ENCODE measurements around the gene HAUS2. TPM values are rescaled to one million over a fixed set of nuclear protein-coding genes. Genes with fewer than 3 reads are reported as not detected.

HAUS2 gene
- total RNA-seq, 1 experiment from 2014 or later, result 23.7 TPM

- no peaks in the 10 kb centered on the region for H3K36me3 ChIP-seq (ENCODE audit: low read depth)
- POLR2A ChIA-PET (ENCODE audit: unreplicated experiment), result no interaction called here
- H4K20me1 ChIP-seq (ENCODE audit: insufficient read depth), result no peaks in the 10 kb centered on the region
- CTCF ChIA-PET, result no interaction called here
- H2AFZ ChIP-seq, result no peak overlapping the region
- no peaks in the 10 kb centered on the region for H3F3A ChIP-seq (ENCODE audit: insufficient read depth, low read depth)
- H3K9me2 ChIP-seq (ENCODE audit: insufficient read depth), result no peaks in the 10 kb centered on the region
- peaks cover 16% of the 10 kb centered on the region for H3K27me3 ChIP-seq (ENCODE audit: insufficient read depth, low read depth)
- no TSS peak for BruUV-seq (replicated peaks)
- no peak overlapping the region for H3K4me2 ChIP-seq
- no peaks in the 10 kb centered on the region for H3K9me3 ChIP-seq (ENCODE audit: insufficient read depth, low read depth)
- H3K4me1 ChIP-seq (replicated peaks; ENCODE audit: insufficient read depth), result no peaks in the 10 kb centered on the region; the same call in 1 of the 2 replicates
- TF ChIP-seq EZH2 (IDR thresholded peaks at IDR 0.05; ENCODE audit: low read depth), result no peak
- no peak for TF ChIP-seq CTCF (conservative IDR thresholded peaks at IDR 0.05)
- H3K79me2 ChIP-seq (ENCODE audit: low read depth), result no peaks in the 10 kb centered on the region
- DNase-seq, result no peak
- H3K27ac ChIP-seq, result no peak overlapping the region
- intact Hi-C loops (cut with micrococcal nuclease; ENCODE audit: unreplicated experiment), result no loop called here
- H3K4me3 ChIP-seq, result no peak overlapping the region
These were observed 28.9 kb downstream of the HAUS2 start for GRCh38 chr15:42577514-42578031.

DNA sequence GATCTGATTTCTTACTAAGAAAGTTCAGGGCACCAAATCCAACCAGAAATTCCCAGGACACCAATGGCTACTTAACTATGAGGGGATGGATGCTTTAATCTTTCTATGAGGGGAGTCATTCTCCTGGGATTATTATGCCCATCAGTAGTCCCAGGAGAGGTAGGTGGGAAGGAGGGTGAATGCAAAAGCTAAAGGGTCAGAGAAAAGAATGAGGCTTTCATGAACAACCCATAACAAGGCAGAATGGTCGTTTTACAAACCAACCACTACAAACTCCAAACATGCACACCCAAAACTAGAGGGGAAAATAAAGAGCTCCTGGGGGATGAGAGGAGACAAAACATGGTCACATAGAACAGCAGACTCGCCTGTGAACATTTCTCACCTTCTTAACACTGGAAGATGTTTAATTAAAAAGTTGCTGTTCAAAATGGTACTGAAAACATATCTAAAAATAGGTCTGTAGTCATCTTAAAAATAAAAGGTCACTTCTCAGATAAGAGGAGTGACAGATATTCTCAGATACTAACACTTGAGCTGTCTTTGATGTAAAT lies 30.4 kb downstream of the HAUS2 start:
- no TSS peak for BruUV-seq (replicated peaks)
- Histone ChIP-seq H2AFZ (no peak overlapping the region), H3K4me3 (no peak overlapping the region), H4K20me1 (ENCODE audit: insufficient read depth) (no peaks in the 10 kb centered on the region), H3F3A (ENCODE audit: insufficient read depth, low read depth) (no peaks in the 10 kb centered on the region), H3K79me2 (ENCODE audit: low read depth) (no peaks in the 10 kb centered on the region), H3K4me1 (replicated peaks; ENCODE audit: insufficient read depth) (no peaks in the 10 kb centered on the region; the same call in 1 of the 2 replicates), H3K27me3 (ENCODE audit: insufficient read depth, low read depth) (peaks cover 16% of the 10 kb centered on the region), H3K27ac (no peak overlapping the region), H3K9me2 (ENCODE audit: insufficient read depth) (no peaks in the 10 kb centered on the region), H3K36me3 (ENCODE audit: low read depth) (no peaks in the 10 kb centered on the region), H3K4me2 (no peak overlapping the region), H3K9me3 (ENCODE audit: insufficient read depth, low read depth) (no peaks in the 10 kb centered on the region)
- no peak for DNase-seq
- ChIA-PET POLR2A (ENCODE audit: unreplicated experiment) (no interaction called here), CTCF (no interaction called here)
- no peak for TF ChIP-seq CTCF (conservative IDR thresholded peaks at IDR 0.05)
- no peak for TF ChIP-seq EZH2 (IDR thresholded peaks at IDR 0.05; ENCODE audit: low read depth)
- intact Hi-C loops (cut with micrococcal nuclease; ENCODE audit: unreplicated experiment), result no loop called here

GRCh38 chr15:42581272-42581730 lies 32.7 kb downstream of the HAUS2 start:
- POLR2A ChIA-PET (ENCODE audit: unreplicated experiment), result interaction anchor here (0.6 kb wide), 1 partner anchor 416 kb away, joined by 3 read pairs; no protein-coding TSS in a partner anchor
- H2AFZ ChIP-seq, result no peak overlapping the region

More at GRCh38 chr15:42581272-42581730, 32.7 kb downstream of the HAUS2 start:
- no peaks in the 10 kb centered on the region for H3K79me2 ChIP-seq (ENCODE audit: low read depth)
- BruUV-seq (replicated peaks), result no TSS peak
- H3K4me3 ChIP-seq, result peak overlapping the region; percentile 41; the same call in 1 of the 2 replicates
- H3K9me3 ChIP-seq (ENCODE audit: insufficient read depth, low read depth), result no peaks in the 10 kb centered on the region
- H3K27ac ChIP-seq, result no peak overlapping the region
- TF ChIP-seq CTCF (conservative IDR thresholded peaks at IDR 0.05) (no peak), EZH2 (IDR thresholded peaks at IDR 0.05; ENCODE audit: low read depth) (no peak)
- H3K4me2 ChIP-seq, result peak overlapping the region; percentile 66
- H3K4me1 ChIP-seq (replicated peaks; ENCODE audit: insufficient read depth), result no peaks in the 10 kb centered on the region
- H3K27me3 ChIP-seq (ENCODE audit: insufficient read depth, low read depth), result peaks cover 12% of the 10 kb centered on the region
- intact Hi-C loops (cut with micrococcal nuclease; ENCODE audit: unreplicated experiment), result no loop called here
- no peaks in the 10 kb centered on the region for H3F3A ChIP-seq (ENCODE audit: insufficient read depth, low read depth)
- peak; percentile 35 to 68 for DNase-seq
- no peaks in the 10 kb centered on the region for H3K36me3 ChIP-seq (ENCODE audit: low read depth)
- H4K20me1 ChIP-seq (ENCODE audit: insufficient read depth), result no peaks in the 10 kb centered on the region
- CTCF ChIA-PET, result no interaction called here
- H3K9me2 ChIP-seq (ENCODE audit: insufficient read depth), result no peaks in the 10 kb centered on the region
